ENCODE results near the gene STAT6.
A peak's percentile ranks its signal among the peaks of the same experiment; 100 is the strongest.

STAT6 gene

DNA sequence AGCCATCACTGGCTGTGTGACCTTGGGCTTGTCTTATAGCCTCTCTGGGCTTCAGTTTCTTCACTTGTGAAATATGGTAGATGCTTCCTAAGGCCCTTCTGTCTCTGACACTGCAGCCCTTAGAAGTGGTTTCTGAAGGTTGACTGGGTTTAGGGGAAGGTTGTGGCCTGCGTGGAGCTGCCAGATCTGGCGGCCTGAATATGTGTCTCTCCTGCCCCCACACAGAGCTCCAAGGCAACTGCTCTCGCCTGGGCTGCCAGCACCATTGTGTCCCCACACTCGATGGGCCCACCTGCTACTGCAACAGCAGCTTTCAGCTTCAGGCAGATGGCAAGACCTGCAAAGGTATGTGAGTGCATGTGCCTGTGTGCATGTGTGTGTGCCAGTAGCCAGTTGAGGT is 32.3 kb upstream of the STAT6 start:
- DNase-seq, result no peak

DNA sequence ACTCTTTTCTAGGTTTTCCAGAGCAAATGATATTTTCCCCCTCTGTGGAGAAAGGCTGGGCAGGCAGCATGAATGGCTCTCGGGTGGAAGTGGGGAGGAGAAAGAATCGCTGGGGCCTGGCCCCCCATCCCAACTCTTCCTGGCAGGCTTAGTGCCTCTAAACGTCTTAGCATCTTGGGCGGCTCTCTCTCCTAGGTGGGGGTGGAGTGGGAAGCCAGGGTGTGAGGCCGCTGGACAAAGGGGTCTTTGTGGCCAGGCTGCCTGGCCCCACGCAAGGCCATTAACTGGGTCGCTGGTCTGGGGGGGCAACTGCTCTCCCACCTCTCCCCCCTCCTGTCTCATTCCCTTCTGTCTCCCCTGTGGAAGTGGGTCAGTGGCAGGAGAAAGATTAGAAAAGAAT is 31.6 kb upstream of the STAT6 start:
- DNase-seq, result no peak

GRCh38 chr12:57142121-57142520 is 31.0 kb upstream of the STAT6 start:
- no peak for DNase-seq

GRCh38 chr12:57141249-57141648 is 30.1 kb upstream of the STAT6 start:
- DNase-seq, result no peak

GRCh38 chr12:57139796-57140649 is 28.9 kb upstream of the STAT6 start:
- no peak for DNase-seq

DNA sequence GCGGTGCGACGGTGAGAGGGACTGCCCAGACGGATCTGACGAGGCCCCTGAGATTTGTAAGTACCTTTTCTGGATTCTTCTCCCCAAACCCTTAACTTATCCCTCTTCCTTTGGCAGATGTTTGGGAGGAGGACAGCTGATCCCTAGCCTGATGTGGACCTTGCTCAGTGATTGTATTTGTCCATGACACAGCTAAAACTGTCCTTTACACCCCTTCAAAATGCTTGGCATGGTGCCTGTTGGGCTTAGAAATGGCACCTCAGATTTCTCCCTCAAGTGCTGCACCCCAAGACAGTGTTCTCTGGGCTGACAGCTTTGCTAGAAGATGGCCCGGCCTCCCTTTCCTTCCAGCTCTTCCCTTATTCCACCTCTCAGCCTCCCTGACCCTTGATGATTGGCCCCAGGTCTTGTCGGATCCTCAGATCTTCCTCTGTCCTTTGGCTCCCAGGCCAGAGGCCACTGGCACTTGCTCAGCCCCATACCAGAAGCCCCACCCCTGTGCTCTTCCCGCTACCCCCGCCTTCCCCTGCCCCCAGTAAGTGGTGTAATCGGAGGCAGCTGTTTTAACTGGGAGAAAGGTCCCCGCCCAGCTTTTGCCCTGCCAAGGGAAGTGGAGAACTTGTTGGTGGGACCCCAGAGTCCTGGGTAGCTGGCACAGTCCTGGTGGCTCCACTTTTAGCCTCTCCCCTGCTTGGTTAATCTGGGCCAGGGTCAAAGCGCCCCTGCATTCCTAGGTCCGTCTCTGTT is 27.5 kb upstream of the STAT6 start:
- DNase-seq, result no peak

DNA sequence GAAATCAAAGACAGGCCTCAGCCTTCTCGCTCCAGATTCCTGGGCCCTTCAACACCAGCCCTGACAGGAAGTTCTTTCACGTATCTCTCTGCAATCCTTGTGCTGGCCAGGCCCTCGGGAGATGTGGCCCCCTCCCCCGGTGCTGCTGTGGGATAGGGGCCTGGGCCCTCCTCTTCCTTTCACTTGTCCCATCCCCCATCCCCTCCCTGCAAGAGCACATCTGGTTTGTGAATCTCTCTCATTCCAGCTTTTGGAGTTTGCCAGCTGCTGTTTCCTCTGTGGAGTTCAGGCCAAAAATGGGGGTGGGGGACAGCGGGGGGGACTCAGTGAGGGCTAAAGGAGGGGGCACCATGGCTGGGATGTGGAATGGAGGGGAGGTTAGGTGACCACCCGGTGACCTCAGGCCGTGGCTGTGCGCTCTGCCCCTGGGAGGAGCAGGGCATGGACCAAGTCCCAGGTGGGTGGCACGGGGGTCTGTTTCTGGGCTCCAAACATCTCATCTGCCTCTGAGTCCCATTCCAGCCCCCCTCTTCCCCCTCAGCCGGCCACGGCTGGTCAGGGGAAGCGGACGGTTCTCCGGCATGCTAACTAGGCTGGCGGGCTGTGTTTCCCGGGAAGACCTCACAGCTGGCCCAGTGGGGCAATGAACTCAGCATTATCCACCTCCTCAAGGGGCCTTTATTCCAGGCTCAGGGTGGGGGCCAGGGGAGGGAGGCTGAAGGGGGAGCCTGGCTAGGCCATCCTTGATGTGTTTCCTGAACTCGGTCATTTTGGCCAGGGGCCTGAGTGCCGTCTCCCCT is 24.6 kb upstream of the STAT6 start:
- no peak for DNase-seq

- no peak for DNase-seq
These were observed 23.8 kb upstream of the STAT6 start for GRCh38 chr12:57134949-57135348.

DNA sequence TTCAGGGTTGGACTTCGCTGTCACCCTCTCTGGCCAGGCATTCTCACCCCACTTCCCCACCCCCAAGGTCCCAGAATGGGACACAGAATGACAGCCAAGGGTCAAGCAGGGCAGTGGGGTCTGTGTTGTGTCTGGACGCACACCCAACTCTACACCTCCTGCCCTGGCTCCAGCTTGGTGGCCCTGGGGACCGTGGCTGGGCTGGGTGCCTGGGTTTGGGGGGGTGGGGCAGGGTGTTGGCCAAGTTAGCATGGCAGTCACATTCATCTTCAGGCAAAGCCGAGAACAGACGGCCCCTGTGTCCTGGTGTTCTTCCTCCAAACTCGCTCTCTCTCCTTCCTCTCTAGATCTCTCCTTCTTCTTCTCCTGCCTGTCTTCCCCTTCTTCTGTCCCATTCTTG is 22.8 kb upstream of the STAT6 start:
- no peak for DNase-seq

DNA sequence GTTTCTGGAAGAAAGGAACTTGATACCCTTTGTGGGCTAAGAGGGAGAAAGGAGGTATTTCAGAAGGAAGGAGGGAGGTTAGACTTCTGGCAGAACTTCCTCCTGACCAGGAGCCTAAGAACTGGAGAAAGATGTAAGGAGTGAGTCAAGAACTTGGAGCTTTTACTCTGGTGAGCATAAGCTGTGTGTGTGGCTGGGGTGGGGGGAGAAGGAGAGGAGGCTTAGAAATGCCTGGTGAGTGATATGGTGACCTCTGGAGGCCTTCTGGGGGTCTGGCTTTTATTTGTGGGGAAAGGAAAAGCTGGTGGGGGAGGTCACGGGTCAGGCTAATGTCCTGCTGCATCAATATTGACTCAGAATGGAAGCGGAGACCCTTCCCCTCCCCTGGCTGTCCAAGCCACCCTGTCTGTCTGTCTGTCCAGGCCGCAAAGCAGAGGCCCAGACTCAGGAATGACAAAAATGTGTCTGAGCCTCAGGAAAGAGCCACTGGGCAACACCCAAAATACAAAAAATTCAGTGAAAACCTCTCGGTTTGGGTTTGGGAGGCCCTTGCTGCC is 21.9 kb upstream of the STAT6 start:
- no peak for DNase-seq

DNA sequence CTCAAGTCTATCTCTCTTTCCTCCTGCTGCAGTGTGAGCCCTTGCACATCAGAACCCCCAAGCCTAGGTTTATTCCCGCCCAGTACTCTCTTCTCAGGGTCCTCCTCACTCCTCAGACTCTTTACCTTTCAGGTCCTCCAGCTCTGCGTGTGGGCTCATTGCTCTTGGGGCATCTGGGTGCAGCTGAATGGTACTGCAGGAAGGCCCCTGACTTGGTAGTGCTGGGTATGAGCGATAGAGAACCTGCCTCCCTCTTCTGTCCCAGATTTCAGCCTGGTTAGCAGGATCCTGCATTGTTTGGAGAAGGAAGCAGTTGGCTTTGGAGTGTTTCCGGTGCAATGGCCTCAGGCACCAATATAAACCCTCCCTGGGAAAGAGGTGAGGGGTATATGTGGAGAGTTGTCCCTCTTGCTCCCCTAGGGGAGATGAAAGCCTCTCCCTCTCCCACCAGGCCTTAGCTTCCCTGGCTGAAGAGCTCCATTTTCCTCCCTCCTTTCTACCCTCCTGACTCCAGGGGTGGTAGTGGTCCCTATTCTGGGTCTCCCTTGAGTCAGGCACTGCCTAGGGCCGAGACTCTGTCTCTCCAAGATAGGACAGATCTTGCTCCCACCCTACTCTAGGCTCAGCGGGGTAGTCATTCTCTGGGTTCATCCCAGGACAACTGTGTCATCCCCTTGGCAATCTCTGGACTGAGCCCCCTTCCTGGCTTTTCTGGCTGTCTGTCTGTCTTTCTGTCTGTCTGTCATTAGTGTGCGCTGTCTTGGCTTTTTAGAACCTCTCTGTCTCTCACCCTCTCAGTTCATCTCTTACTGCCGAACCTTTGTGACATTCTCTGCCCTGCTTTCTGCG is 21.0 kb upstream of the STAT6 start:
- no peak for DNase-seq

DNA sequence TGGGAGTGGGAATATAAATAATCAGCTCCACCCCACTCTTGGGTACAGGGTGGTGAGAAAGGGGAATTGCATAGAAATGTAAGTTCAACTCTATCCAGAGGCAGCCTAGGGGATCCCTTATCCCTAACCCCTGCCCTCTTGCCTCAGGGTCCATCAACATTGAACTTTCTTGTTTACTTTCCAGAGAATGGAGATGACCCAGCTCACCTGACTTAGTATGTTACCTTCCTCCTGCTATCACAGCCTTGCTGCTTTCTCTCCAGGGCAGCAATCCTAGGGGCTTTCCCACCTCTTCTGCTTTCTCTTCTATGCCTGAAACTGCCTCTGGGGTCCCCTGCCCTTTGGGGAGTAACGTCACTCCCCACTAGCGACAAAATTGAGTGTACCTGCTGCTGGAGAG is 19.8 kb upstream of the STAT6 start:
- DNase-seq, result no peak

- DNase-seq, result no peak
These were observed 18.7 kb upstream of the STAT6 start for GRCh38 chr12:57129889-57130288.

GRCh38 chr12:57129321-57129842 is 18.2 kb upstream of the STAT6 start:
- no peak for DNase-seq

GRCh38 chr12:57128519-57129247 is 17.5 kb upstream of the STAT6 start:
- DNase-seq, result no peak

GRCh38 chr12:57127726-57128518 is 16.8 kb upstream of the STAT6 start, which contains the start of gene LRP1:
Gene LRP1, plus strand, starts transcription at chr12:57128483. Its CDS starts 482 bp downstream, at chr12:57128965.
- DNase-seq, result peak; percentile 73 to 76

GRCh38 chr12:57127101-57127725 is 16.1 kb upstream of the STAT6 start:
- DNase-seq, result peak; percentile 11 to 16

- no peak for DNase-seq
These were observed 15.4 kb upstream of the STAT6 start for GRCh38 chr12:57126561-57126960.

DNA sequence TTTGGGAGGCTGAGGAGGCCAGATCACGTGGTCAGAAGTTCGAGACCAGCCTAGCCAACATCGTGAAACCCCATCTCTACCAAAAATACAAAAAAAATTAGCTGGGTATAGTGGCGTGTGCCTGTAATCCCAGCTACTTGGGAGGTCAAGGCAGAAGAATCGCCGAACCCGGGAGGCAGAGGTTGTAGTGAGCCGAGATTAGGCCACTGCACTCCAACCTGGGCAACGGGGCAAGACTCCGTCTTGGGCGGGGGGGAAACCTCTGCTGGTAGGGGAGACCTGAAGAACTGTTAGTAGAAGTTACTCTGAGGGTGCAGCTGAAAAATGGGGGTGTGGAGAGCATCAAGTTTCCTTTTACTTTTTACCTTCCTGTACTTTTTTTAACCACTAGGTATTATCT is 14.9 kb upstream of the STAT6 start:
- no peak for DNase-seq

Data from NCI-H2081 (cell line).